HS-5 (cell line): ENCODE measurements around the gene DNM3.

ENCODE experiments used
- DNase-seq: peaks from one replicate; pipeline ENCODE4 v3.0.0-alpha.2; 2012; ENCODE audit warnings: low read depth

The DNM3 gene

DNA sequence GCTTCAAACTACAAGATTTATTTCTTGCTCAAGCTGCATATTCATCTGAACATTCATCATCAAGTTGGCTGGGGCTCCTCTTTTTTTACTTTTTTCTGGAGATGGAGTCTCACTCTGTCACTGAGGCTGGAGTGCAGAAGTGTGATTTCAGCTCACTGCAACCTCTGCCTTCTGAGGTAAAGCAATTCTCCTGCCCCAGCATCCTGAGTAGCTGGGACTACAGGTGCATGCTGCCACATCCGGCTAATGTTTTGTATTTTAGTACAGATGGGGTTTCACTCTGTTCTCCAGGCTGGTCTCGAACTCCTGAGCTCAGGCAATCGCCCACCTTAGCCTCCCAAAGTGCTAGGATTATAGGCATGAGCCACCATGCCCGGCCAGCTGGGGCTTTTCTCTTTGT, 490.9 kb downstream of the DNM3 start:
- DNase-seq, result no peak

DNA sequence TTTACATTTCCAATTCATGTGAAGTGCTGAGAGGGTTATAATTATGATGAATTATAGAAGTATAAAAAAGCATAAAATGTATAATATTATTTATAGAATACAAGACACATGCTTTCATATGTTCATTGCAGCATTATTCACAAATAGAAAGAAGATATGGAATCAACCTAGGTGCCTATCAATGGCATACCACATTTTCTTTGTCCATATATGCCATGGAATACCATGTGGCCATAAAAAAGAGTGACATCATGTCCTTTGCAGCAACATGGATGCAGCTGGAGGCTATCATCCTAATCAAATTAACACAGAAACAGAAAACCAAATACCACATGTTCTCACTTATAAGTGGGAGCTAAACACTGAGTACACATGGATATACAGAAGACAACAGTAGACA, 494.1 kb downstream of the DNM3 start:
- no peak for DNase-seq

DNA sequence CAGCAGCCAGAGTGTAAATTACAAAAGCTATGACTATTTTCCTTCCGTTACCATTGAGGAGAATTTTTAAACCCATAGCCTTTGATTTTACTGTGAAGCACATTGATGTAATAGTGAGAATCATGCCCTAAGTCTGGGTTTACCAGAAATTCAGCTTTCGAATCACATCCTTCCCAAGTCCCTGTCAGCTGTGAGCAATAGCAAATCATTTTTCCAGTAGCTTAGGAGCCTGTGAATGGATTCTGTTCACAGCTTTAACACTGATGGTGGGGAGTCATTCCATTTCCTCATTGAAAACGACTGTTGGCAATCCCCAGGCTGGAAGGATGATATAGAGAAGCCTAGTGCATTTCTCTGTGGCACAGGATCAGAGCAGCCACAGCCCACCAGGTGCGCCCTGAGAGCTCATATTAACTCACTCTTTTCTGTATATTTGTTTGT, 497.0 kb downstream of the DNM3 start:
- no peak for DNase-seq

DNA sequence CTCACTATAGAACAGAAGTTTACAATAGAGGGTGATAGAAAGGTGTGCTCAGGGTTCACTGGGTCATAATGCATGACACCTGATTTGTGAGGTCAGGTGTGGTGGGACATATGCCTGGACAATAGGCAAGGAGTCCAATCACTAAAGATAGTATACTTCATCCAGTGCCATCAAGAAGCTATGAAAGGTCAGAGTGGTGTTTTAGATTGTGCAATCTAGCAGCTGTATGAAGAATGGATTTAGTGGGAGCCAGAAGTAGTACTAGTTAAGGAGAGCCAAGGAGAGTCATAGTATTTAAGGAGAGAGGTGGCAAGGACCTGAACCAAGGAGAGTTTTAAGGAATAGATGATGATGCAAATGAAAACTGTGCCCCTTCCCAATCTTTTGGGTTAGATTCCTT, 498.5 kb downstream of the DNM3 start:
- DNase-seq, result no peak

DNA sequence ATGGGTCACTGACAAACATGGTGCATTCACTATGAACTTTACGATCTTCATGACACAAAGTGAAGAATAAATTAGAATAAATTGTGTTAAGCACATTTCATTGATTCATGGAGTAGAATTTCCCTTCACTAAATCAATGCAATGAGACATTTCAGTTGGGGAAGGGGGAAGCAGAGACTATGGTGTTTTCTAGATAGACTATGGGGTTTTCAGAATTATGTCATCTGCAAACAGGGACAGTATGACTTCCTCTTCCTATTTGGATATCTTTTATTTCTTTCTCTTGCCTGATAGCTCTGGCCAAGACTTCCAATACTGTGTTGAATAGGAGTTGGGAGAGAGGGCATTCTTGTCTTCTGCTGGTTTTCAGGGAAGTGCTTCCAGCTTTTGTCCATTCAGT, 499.2 kb downstream of the DNM3 start:
- DNase-seq, result no peak

DNA sequence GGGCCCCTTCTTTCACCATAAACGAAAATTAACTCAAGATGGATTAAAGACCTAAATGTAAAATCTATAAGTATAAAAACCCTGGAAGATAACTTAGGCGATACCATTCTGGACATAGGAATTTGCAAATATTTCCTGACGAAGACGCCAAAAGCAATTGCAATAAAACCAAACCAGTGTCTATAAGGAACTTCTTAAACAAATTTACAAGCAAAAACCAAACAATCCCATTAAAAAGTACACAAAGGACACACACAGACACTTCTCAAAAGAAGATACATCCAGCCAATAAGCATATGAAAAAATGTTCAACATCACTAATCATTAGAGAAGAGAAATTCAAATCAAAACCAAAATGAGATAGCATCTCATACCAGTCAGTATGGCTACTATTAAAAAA, 500.4 kb downstream of the DNM3 start:
- no peak for DNase-seq

DNA sequence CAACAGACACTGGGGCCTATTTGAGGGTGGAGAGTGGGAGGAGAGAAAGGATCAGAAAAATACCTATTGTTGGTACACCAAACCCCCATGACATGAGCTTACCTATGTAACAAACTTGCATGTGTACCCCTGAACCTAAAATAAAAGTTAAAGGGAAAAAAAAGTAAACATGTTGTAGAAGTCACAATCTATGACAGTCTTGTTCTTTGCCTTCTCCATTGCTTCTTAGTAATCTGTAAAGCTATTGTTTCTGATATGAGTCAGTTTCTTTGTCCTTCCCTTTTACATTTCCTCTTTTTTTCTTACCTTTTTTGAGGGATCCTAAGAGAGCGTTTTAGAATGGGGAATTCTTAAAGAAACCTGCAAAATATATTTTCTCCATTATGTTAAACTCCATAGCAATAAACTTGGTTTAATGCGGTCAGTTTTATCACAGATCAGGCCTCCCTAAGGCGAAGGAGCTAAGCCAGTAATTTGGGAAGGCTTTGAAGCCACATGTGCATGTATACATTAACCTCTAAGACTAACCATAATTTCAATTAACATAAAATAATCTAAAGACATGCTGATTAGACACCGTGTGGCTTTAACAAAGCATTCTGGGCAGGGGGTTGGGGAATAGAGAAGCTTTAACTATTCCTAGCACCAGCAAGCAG, 501.4 kb downstream of the DNM3 start:
- no peak for DNase-seq

DNA sequence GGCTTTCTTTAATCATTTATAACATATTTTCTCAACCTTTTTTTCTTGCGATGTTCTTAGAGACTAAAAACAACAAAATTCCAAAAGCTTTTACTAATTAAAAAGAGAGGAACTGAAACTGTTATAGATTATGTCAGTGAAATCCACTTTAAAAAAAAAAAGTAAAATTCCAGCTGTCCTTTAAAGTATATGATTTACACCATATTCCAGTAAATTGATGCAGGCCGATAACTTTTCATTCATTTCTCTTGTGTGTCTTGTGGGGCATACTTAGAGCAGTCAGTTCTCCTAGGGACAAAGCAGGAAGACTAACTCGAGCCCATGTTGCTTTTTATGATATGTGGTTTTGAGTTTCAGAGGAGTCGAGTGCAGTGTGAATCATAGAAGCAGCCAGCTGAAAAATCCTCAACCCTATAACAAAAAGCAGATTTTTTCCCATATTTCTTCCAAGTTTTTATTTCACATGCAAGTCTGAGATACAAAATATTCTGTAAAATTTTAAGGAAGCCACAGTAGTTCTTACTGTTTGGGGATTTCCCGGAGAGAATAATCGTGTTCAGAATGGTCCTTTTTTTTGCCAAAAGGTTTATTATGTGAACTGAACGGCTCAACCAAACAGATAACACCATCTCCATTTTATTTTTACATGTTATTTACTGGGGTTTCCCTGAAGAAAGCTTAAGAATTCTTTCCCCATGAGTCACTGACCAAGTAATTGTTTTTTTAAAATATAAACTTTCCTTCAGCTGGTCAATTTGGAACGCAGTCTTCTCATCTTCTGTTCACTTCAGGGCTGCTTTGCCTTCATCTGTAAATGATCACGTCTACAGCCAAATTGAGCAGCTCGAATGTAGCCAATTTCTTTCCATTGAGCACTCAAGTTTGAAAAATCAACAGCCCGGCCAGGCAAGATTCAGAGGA, 502.2 kb downstream of the DNM3 start:
- peak; percentile 74 for DNase-seq

DNA sequence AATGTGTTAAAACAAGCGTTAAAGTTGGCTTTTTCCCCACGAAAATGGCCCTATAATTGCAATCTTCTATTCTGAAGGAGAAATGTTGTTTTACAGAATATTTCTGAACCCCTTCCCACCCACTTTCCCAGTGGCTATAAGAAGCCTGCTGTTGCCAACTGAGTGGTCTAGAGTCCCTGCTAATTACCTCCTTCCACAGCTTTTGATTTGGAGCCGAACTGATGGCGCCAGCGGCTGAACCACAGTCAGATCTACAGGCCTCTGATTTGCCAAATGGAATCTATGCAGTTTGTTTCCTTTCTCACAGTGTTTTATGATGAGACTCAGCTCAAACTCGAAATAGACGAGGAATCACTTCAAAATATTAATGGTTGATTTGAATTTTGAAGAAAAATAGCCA, 503.1 kb downstream of the DNM3 start:
- no peak for DNase-seq

DNA sequence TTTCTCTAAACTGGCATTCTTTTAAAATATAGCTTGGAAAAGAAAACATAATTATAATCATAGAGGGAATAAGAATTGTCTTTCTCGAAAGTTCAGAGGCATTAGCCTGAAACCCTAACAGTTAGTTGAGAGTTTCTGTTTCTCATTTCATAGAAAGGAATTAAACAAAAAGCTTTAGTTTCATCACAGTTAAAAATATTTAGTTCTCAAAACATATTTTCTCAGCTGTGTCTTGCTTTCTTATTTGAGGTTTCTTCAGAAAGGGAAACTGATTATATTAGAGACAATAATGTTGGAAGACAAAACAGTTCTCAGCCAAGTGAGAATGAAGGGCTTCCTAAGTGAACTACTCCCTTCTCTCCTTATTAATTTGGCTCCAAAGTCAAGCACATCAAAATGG, 503.8 kb downstream of the DNM3 start:
- no peak for DNase-seq

DNA sequence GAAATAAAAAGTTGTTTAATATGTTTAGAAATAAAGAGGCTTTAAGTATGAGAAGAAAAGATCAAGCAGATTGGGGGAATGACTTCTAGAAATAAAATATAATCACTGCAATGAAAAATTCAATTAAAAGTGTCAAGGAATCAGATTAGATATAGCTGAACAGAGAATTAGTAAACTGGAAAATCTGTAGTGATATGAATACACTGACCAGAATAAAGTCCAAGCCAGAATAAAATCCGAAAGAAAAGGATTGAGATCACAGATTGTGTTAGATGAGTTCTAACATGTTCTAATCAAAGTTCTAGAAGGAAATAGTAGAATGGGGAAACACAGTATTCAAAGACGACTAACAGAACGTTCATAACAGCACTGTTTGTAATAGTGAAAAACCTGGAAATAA, 506.1 kb downstream of the DNM3 start:
- DNase-seq, result no peak

DNA sequence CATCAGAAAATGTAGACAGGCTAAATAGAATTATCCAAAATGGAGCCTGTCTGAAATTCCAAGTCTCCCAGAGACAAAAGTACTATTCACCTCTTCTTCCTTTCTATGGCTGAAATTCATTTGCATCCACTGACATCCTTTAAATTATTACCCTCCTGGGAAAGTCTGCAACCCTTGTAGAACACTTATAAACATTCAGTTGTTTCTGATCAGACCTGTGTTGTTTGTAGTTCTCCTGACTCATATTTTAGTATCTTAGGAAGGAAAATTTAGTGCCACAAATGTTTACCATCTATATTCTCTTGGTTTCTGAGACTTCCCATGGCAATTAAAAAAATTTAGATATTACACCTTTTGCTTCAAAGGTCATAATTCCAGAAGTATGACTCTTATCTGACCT, 509.6 kb downstream of the DNM3 start:
- DNase-seq, result no peak

DNA sequence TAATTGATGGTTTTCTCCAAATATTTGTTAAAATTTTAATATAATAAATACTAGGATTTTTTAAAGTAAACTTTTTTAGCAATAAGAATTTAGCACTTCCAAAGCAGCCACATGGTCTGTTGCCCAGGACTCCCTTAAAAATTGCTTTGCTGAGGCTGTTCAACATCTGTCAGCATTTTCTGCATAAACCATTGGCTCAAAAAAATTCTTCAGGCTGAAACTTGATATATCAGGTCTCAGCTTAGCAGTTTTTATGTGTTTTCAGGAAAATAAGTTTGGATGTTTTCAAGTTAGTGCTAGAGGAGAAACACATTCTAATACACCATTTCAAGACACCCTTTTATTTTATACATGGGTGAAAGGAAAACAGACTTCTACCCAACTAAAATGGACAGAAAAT, 510.0 kb downstream of the DNM3 start:
- no peak for DNase-seq

DNA sequence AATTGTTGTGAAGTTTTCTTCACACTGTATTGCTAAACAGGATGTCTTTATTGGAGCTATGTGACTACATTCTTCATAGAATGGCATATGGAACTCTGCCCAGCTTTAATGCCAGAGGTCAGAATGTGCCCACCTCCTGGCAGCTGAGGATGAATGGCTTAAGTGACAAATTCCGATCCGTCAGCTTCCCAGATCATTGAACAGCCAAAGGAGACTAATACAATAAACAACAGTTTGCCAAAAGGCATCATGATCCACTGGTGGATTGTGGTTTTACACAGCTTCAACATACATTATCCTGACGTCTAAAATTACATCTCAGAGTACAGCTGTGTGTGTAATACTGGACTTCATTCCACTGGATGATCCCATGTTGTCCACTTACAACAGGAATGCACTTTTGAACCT, 510.5 kb downstream of the DNM3 start:
- DNase-seq, result no peak

DNA sequence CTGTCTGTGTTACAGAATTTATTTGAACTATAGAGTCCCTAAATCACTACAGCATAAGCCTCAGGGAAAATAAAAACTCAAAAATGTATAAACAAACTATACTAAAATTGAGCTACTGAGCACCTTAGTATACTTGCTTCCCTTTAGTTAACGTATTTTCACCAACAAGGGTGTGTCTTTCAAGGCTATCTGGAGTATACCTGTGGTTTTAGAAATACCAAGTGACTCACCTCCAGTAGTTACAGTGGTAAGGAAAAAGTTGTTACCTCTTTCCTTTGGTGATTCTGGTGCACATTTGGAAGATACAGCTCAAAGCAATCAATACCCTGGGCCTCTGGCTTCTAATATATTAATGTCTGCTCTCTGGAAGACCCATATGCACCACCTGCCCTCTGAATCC, 511.1 kb downstream of the DNM3 start:
- DNase-seq, result no peak

DNA sequence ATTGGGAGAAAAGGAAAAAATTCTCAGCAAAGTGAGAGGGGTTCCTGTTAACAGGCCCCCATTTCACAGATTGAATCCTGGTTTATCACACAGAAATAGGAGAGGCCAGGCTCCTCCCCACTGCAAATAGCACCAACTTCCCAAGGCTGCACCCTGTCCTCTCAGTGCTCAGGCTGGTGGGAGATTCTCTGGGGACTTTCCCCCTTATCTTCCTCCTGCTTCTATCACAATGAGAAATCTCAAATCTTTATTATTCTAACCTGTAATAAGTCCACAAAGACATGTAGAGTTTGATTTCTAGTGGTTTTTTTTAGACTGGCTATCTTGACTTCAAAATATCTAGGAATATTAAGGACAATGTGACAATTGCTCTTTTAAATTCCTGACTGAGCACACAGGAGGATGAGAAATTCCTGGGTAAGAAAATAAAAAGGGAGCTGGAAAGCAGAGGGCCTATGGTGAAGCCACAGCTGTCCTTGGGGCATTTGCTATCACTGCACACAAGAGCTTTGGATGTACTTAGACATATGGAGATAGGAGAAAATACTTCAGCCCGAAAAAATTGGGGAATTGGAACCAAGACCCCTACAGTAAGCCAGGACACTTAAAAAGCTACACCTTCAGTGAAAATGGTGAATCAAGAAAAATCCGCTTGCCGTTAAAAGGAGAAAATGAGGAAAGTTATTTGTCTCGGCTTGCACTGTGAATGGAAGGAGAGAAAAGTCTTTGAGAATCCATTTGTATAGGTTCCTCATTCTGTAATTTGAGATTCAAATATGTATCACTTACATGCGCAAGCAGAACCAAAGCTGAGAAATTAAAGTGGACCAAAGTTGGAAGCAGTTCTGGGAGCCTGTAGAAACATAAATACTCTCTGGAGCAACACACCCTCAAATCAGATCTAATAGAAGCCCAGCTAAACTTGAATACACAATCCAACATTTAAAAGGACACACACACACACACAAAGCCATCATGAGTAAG, 513.3 kb downstream of the DNM3 start:
- DNase-seq, result no peak

DNA sequence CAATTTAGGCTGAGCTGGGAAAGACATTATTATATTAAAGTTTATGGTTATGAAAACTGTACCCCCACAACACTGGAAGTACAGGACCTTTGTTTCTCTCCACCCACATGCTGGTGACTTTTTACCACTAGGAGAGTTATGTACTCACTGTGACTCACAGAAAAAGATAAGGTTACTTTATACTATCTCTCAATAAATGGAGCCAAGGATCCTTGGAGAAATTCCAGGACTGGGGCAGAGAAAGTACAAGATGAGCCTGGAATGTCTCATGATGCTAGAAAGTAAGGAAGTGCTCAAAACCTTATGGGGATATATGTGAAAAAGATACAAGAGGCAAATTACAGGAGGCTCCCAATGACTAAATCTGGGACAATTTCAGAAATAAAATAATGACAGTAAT, 515.3 kb downstream of the DNM3 start:
- DNase-seq, result peak; percentile 85

DNA sequence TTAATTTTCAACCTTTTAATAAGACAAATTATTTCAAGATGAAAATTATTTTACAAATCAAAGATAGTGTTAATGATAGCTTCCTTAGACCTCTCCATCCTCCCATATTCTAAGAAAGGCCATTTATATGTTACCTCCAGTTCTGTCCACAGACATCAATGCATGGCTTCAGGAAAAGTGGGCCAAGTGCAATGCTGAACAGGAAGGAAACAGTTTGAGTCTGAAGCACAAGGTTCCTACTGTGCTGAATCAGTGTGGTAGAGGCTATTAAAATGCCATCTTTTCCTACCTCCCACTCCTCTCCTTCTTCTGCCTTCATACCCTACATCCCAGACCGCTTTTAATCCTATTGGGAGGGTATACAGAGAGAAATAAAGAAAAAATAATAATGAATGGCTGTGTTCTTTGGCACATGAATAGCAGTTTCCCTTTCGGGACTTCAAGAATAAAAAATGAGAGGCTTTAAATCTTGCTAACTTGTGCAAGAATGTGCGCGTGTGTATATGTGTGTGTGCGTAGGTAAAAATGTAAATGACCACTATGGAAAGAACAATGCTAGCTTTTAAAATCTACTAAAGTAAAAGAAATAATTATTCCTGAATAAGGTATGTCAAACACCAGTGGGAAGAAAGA, 516.6 kb downstream of the DNM3 start:
- no peak for DNase-seq

DNA sequence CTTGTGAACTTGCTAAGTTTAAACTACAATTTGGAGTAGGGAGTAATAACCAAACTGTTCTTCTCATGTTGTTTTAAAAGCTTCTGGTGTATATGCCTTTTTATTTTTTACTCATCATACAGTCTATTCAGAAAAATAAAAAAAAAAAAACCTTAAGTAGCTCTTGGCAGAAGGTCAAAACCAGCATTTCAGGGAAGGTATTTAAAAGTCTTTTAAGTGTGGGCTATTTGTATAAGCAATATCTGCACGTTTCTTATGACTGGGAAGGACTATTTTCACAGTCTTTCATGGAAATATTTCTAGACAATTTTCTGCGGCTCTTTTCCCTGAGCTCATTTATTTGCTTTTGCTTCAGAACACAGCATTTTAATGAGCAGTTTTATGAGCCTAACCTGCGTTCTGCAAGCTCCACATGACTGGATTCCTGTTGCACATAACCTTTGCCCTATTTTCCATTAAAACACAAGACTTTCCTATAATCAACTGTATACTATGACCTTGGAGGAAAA, 518.2 kb downstream of the DNM3 start:
- no peak for DNase-seq

DNA sequence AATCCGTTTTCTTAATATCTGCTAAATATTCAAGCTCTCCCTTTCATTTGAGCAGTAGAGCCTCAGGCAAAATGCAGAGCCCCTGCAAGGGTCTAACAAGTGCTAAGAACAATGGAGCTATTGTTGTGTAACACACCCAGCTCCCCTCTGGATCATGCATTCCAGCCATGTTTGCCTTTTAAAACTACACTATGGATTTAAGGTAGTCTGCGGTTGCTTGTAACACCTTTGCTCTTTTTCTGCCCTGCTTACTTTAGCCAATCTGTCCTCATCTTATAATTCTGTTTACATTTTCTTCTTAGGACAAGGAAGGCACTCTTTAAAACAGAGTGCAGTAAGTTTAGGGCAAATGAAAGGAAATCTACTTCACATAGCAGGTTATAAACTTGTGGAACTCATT, 519.2 kb downstream of the DNM3 start:
- DNase-seq, result no peak

DNA sequence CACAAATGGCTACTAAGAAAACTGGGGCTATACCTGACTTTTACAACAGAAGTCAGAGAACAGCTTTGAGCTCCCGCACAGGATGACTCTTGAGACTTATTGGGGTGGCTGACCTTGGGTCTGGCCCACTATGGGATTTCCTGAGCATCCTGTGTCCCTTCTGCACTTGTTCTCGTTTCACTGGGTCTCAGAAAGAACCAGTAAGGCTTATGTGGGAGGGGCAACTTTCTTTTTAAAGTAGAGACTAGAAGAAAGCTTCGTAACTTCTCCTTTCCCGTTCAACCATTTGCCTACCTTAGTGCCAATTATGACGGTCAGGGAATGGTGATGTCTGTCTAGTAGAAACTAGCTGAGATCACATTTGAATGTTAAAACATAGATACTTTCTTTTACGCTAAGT, 519.7 kb downstream of the DNM3 start:
- no peak for DNase-seq

DNA sequence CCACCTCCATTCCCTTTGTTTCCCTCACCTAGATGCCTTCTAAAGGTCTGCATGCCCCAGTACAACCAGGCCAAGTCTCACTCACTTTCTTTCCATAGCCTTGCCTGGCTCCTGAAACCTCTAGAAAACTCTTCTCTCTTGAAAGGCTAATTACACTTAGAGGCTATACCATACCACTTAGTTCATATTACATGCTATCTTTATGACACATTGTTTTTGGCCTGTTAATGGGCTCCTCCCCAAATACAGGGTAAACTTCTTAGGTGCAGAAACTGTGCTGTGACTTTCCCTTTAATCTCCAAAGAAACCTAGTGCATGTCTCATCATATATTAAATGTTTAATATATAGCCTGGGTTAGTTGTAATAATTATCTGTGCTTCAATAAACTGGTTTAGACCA, 522.6 kb downstream of the DNM3 start:
- no peak for DNase-seq
